ENCODE measurements around the gene MYH11. TPM values are rescaled to one million over a fixed set of nuclear protein-coding genes. Genes with fewer than 3 reads are reported as not detected.

MYH11 gene
- total and polyA plus RNA-seq, 2 of the 13 experiments (the other 11 are each of a cell fraction or from before 2014, with no cell fraction given), result not detected

- TF ChIP-seq RNF219 (CRISPR knock-in tag; IDR thresholded peaks at IDR 0.05) (no peak), ZMYM2 (CRISPR knock-in tag; IDR thresholded peaks at IDR 0.05) (peak; percentile 47; the same call in 1 of the 2 replicates), PHF5A (CRISPR knock-in tag; IDR thresholded peaks at IDR 0.05; ENCODE audit: low read depth, unreplicated experiment) (no peak), POGZ (CRISPR knock-in tag; IDR thresholded peaks at IDR 0.05) (no peak), ZNF260 (CRISPR knock-in tag; IDR thresholded peaks at IDR 0.05; ENCODE audit: borderline replicate concordance, low read depth) (no peak), CREB3 (CRISPR knock-in tag; IDR thresholded peaks at IDR 0.05) (no peak), MED1 (CRISPR knock-in tag; IDR thresholded peaks at IDR 0.05) (0 out of 2 replicates have a peak, but pooled peaks have one; percentile 13), ZNF280B (CRISPR knock-in tag; IDR thresholded peaks at IDR 0.05; ENCODE audit: borderline replicate concordance) (no peak), ZNF605 (CRISPR knock-in tag; IDR thresholded peaks at IDR 0.05) (0 out of 2 replicates have a peak, but pooled peaks have one; percentile 43), ZNF513 (CRISPR knock-in tag; conservative IDR thresholded peaks at IDR 0.05) (no peak), ADNP (CRISPR knock-in tag; IDR thresholded peaks at IDR 0.05) (0 out of 2 replicates have a peak, but pooled peaks have one; percentile 48), MNT (IDR thresholded peaks at IDR 0.05) (no peak), ZNF180 (CRISPR knock-in tag; IDR thresholded peaks at IDR 0.05; ENCODE audit: borderline replicate concordance, low read depth) (no peak), HOXA3 (CRISPR knock-in tag; IDR thresholded peaks at IDR 0.05) (0 out of 2 replicates have a peak, but pooled peaks have one; percentile 5), RERE (CRISPR knock-in tag; IDR thresholded peaks at IDR 0.05; ENCODE audit: low read depth) (no peak)
These were observed 77.7 kb downstream of the MYH11 start (continued) for GRCh38 chr16:15778999-15779614.

All from HepG2 (cell line).